Fibroblast of peridontal ligament (primary cell): ENCODE results near the gene POLDIP3.
A peak's percentile ranks its signal among the peaks of the same experiment; 100 is the strongest.
"Not testable (repeated sequence)": the region's sequence is repeated elsewhere in the genome, so short reads cannot be mapped to it uniquely, and the experiment has no call there.

Experiments
- DNase-seq: peaks from one replicate; pipeline ENCODE4 v3.0.0-alpha.2; 2010; ENCODE audit errors: extremely low read depth

POLDIP3 gene

DNA sequence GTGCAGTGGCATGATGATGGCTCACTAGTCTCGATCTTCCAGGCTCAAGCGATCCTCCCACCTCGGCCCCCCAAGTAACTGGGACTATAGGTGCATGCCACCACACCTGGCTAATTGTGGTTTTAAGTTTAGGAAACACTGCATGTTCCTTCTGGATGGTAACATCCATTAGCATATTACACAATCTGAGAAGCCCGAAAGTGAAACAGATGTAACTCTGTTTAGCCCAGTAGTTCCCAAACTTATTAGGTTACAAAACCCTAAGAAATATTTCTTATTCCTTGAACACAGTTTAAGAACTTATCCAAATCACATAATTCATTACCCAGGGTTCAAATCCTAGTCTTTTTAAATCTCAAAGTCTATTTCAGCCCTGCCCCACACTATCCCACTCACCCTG lies 28.3 kb downstream of the POLDIP3 start:
- DNase-seq = no peak

DNA sequence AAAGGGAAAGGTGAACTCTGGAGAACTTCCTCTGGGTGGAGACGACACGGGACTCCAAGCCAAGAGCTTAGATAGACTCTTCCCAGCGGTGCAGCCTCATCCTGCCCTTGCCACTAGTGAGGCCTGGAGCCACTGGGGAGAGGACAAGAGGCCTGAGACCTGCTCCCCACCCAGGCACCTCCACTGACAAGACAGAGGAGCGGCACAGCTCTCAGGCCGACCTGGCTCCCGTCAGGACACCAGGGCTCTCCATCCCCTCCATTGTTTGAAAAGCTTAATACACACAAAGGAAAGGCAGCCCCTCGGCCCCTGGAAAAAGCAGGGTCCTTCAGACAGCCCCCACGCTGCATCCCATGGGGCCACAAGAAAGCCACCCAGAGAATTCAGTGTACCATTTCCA lies 29.6 kb downstream of the POLDIP3 start:
- DNase-seq = no peak

GRCh38 chr22:42584364-42584940 lies 30.2 kb downstream of the POLDIP3 start:
- DNase-seq = no peak

DNA sequence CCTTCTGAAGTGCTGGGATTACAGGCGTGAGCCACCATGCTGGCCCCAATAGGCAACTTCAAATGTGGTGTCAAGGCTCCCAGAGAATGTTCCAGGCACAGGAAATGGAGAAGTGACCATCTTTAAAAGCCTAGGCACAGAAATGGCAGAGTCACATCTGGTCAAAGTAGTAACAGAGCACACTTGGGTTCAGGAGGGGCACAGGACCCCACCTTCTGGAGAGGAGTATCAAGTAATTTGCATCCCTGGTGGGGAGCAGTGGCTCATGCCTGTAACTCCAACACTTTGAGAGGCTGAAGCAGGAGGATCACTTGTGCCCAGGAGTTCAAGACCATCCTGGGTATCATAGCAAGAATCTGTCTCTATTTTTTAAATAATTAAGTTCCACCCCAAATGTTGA lies 31.7 kb downstream of the POLDIP3 start:
- DNase-seq = no peak

DNA sequence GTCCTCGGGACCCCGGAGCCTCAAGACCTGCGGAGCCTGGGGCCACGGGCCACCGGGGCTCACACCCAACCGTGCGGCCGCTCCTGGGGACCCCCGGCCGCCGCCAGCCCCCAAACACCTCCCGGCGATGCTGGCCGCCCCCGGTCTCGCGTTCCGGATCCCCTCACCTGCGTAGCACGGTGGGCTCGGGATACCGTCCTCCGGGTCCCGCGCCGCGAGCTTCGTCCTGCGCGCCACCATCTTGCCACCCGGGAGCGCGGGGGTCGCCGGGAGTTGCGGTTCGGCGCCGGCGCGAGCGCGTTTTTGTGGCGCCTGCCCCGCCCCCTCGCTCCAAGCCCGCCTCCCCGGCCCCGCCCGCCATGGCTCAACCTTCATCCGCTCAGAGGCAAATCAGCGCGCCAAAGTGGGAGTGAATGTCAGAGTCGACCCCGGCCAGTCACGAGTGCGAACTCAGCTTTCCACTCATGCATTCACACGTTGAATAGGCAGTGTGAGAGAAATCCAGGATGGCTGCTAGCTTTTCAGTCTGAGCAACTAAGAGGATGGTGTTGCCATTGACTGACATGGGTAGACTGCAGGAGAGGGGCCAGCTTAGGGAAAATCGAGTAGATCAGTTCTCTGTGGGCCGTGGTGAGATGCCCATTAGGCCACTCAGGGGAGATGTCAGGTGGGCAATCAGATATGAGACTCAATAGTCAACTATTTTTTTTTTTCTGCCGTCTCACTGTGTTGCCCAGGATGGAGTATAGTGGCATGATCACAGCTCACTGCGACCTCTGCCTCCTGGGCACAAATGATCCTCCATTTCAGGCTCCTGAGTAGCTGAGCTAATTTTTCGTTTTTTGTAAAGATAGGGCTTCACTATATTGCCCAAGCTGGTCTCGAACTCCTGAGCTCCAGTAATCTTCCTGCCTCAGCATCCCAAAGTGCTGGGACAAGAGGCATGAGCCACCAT lies 32.6 kb downstream of the POLDIP3 start:
- DNase-seq = peak; percentile 55

DNA sequence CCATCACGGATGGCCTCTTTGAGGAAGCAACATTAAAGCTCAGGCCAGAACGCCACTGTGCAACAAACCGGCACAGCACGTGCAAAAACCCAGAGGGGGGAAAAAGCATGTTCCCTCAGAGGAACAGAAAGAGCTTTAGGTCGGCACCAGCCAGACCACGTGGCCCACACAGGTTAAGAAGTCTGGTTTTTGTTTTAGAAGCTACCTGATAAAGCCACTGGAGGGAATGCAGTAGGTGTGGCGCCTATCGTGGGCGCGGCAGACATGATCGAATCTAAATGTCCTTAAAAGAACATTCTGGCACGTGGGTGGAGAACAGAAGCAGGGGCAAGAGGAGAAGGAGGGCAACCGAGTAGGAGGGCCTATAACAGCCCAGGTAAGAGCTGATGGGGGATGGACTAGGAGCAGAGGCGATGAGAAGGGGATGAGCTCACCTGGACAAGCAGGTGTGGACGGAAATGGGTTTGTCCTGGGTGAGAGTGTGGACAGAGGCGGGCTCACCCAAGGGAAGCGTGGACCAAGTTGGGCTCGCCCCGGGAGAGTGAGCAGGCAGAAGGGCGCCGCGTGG lies 33.4 kb downstream of the POLDIP3 start:
- not testable (repeated sequence) for DNase-seq

DNA sequence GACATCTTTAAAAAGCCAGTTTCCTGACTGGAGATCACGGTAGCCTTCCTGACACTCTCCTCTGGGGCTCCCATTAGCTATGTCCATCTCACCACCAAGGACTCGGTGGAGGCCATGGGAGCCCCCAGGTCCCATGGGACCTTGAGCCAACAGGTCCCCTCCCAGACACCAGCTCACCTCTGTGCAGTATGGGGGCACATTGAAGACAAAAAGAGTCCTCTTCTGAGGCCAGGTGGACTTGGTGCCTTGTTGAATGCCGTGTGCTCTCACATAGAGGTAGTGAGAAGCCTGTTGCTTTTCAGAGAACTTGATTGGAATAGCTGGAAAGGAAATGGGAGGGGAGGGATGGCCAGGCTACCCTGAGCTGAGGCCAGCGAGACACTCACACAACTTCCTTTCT lies 34.6 kb downstream of the POLDIP3 start:
- DNase-seq = not testable (repeated sequence)

- no peak for DNase-seq
These were observed 37.0 kb downstream of the POLDIP3 start for GRCh38 chr22:42577623-42578240.

DNA sequence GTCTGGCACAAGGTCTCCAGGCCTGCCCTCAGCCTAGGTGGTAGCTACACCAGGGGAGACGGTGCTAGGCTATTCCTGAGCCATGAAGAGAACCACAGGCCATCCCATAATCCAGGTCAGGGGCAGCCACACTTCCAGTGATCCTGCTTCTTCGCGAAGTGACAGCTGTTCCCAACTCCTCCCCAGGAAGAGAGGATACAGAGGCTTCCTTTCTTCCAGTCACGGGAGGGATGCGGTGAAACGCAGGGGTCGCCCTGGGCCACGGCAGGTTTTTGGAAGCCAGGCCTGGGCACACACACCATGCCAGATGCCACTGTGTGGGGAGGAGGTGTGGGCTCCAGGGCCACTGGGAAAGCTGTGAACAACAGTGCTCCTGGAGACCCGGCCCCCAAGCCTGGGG lies 37.5 kb downstream of the POLDIP3 start:
- not testable (repeated sequence) for DNase-seq

- not testable (repeated sequence) for DNase-seq
These were observed 38.6 kb downstream of the POLDIP3 start for GRCh38 chr22:42575996-42576574.

- DNase-seq = not testable (repeated sequence)
These were observed 40.2 kb downstream of the POLDIP3 start for GRCh38 chr22:42574468-42574867.

GRCh38 chr22:42574046-42574445 lies 40.6 kb downstream of the POLDIP3 start:
- not testable (repeated sequence) for DNase-seq

DNA sequence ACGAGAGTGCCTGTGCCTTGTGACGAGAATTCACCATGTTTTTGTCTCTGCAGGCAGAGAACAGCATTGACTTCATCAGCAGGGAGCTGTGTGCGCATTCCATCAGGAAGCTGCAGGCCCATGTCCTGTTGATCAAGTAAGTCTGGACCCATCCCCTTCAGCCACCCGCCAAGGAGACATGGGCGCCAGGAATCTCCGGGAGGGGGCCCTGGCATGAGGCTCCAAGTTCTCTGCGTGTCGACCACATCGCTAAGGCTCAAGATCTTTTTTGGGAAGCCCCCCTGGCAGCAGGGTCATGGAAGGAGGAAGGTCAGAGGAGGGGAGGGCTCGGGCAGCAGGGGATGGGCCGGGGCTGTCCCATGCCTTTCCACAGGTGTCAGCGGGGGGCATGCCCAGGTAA lies 43.6 kb downstream of the POLDIP3 start:
- DNase-seq = not testable (repeated sequence)

- not testable (repeated sequence) for DNase-seq
These were observed 44.1 kb downstream of the POLDIP3 start for GRCh38 chr22:42570580-42570979.

DNA sequence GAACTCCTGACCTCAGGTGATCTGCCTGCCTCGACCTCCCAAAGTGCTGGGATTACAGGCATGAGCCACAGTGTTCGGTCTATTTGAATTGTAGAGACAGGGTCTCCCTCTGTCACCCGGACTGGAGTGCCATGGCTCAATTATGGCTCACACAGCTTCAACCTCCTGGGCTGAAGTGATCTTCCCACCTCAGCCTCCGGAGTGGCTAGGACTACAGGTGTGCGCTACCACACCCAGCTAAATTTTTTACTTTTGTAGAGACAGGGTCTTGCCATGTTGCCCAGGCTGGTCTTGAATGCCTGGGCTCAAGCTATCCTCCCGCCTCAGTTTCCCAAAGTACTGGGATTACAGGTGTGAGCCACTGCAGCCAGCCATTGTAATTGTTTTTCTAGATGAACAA lies 46.7 kb downstream of the POLDIP3 start:
- not testable (repeated sequence) for DNase-seq

- no peak for DNase-seq
These were observed 48.7 kb downstream of the POLDIP3 start for GRCh38 chr22:42565956-42566355.

- no peak for DNase-seq
These were observed 50.0 kb downstream of the POLDIP3 start for GRCh38 chr22:42564699-42565098.

DNA sequence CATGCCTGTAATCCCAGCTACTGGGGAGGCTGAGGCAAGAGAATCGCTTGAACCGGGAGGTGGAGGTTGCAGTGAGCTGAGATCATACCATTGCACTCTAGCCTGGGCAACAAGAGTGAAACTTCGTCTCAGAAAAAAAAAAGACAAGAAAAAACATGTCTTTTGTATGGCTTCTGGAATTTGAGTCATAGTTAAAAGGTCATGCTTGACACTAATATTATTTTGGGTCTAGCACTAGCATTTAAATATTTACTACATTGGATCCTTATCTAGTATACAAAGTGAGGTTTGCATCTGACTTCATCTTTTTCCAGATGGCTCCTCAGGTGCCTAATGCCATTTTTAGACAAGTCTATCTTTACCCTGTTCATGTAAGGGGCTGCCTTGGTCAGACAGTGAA lies 50.7 kb downstream of the POLDIP3 start:
- DNase-seq = not testable (repeated sequence)

DNA sequence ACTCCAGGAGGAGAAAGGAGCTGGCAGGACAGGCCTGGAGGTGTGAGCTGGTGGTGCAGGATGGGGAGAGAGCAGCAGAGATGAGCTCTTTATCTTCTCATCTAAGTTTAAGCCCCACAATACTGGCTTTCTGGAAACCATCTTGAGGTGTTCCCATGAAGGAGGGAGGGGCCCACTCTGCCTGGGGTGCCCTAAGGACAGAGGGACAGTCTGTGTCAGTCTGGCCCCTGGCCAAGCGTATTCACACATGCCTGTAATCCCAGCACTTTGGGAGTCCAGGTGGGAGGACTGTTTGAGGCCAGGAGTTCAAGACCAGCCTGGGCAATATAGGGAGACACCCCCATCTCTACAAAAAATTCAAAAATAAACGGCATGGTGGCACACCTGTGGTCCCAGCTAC lies 52.0 kb downstream of the POLDIP3 start:
- no peak for DNase-seq

DNA sequence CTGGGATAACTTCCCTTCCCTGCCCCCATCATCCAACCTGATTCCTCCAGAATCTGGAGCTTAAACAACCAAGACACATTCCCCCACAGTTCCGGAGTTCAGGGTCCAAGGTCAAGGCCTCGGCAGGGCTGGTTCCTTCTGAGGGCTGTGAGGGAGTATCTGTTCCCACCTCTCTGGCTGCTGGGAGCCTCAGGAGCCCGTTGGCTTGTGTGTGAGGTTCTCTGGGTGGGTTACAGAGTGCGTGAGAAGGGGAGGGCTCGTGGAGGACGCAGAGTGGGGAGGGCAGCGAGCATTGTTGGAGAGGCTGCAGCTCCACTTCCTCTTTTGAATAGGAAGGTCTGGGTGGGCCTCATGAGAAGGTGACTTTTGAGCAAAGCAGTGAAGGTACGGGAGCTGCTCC lies 52.4 kb downstream of the POLDIP3 start:
- DNase-seq = no peak

- no peak for DNase-seq
These were observed 52.8 kb downstream of the POLDIP3 start for GRCh38 chr22:42561856-42562255.

GRCh38 chr22:42560781-42561180 lies 53.9 kb downstream of the POLDIP3 start:
- no peak for DNase-seq
